Hepatocyte (in vitro differentiated cells): ENCODE measurements around the gene PTGDS.

Experiments
- CTCF ChIP-seq: fragments of 200-600 bp; sonication (generic); IDR thresholded peaks from 2 replicates; pipeline ENCODE4 v1.5.1; 2016; ENCODE audit warnings: antibody characterized with exemption, mild to moderate bottlenecking; ENCODE audit not compliant: poor library complexity
- EZH2 ChIP-seq: fragments of 200-600 bp; sonication (generic); IDR thresholded peaks from 2 replicates; pipeline ENCODE4 v1.6.1; 2016; ENCODE audit warnings: antibody characterized with exemption, mild to moderate bottlenecking, borderline replicate concordance

- TF ChIP-seq EZH2 (no peak), CTCF (no peak)
Measured at GRCh38 chr9:136956604-136957003, 20.7 kb upstream of the PTGDS start.
